Endothelial cell of umbilical vein (primary cell): ENCODE measurements around the gene TSEN34.

Source experiments
- CTCF ChIP-seq, 2 donors: IDR thresholded peaks; 1 replicate in 1 of 2; 2 replicates in 1 of 2; pipeline ENCODE4 v1.5.1; 2011; ENCODE audit warnings: low read length in 2 of 2, mild to moderate bottlenecking in 2 of 2, moderate library complexity in 2 of 2, control low read depth in 1 of 2, inconsistent platforms in 1 of 2, low read depth in 1 of 2; ENCODE audit not compliant: insufficient read depth in 1 of 2; ENCODE audit errors: extremely low read depth in 1 of 2
- EZH2 ChIP-seq: IDR thresholded peaks from 2 replicates; pipeline ENCODE4 v1.6.1; 2012; ENCODE audit warnings: borderline replicate concordance, low read depth, mild to moderate bottlenecking, moderate library complexity, low read length, inconsistent platforms; ENCODE audit not compliant: severe bottlenecking
- MAX ChIP-seq: IDR thresholded peaks from 2 replicates; pipeline ENCODE4 v1.6.1; 2011; ENCODE audit not compliant: insufficient read depth, insufficient read length
- POLR2A ChIP-seq: IDR thresholded peaks from 2 replicates; pipeline ENCODE4 v1.6.1; 2012; ENCODE audit warnings: low read depth, mild to moderate bottlenecking, control low read depth, low read length

- TF ChIP-seq POLR2A = no peak
- no peak for TF ChIP-seq EZH2
- no peak for TF ChIP-seq CTCF (IDR thresholded peaks at IDR 0.05; ENCODE audit: extremely low read depth in 1 of 2, insufficient read depth in 1 of 2, low read depth in 1 of 2, low read length in 2 of 2)
- TF ChIP-seq MAX = no peak
These were observed 824 bp downstream of the TSEN34 start for GRCh38 chr19:54191811-54192453.
